OCI-LY1 (cell line): ENCODE measurements around the gene ISCA1.

Experiments
- EZH2 ChIP-seq: fragments of 200-600 bp; sonication (generic), shearing (Covaris generic); IDR thresholded peaks from 2 replicates; pipeline ENCODE4 v1.8.0; 2017; ENCODE audit warnings: borderline replicate concordance, mixed run types, mild to moderate bottlenecking, antibody characterized with exemption, low read length, moderate library complexity, mixed read lengths
- TF ChIP-seq, protein P1 (sequence below): fragments of 200-600 bp; sonication (generic), shearing (Covaris generic); IDR thresholded peaks from 2 replicates; pipeline ENCODE4 v1.5.1; 2017; ENCODE audit warnings: mild to moderate bottlenecking, antibody characterized with exemption, low read length, moderate library complexity, mixed read lengths

DNA sequence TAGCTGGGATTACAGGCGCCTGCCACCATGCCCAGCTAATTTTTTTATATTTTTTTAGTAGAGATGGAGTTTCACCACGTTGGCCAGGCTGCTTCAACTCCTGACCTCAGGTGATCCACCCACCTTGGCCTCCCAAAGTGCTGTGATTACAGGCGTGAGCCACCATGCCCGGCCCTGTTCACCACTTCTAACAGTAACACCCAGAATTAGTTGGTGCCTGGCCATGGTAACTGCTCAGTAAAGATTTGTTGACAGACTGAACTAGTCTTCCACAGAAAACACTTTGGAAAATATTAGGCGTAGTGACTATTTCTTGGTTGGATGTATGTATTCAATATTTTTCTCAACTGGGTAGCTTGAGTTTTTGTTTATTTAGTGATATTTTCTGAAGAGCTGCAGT is 47.8 kb upstream of the ISCA1 start:
- TF ChIP-seq EZH2, result no peak
- TF ChIP-seq, protein P1, sequence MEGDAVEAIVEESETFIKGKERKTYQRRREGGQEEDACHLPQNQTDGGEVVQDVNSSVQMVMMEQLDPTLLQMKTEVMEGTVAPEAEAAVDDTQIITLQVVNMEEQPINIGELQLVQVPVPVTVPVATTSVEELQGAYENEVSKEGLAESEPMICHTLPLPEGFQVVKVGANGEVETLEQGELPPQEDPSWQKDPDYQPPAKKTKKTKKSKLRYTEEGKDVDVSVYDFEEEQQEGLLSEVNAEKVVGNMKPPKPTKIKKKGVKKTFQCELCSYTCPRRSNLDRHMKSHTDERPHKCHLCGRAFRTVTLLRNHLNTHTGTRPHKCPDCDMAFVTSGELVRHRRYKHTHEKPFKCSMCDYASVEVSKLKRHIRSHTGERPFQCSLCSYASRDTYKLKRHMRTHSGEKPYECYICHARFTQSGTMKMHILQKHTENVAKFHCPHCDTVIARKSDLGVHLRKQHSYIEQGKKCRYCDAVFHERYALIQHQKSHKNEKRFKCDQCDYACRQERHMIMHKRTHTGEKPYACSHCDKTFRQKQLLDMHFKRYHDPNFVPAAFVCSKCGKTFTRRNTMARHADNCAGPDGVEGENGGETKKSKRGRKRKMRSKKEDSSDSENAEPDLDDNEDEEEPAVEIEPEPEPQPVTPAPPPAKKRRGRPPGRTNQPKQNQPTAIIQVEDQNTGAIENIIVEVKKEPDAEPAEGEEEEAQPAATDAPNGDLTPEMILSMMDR, result no peak
